ENCODE data around the gene IRAK3.
"Not testable (repeated sequence)": the region's sequence is repeated elsewhere in the genome, so short reads cannot be mapped to it uniquely, and the experiment has no call there.

IRAK3 gene

GRCh38 chr12:66258011-66258410, 69.0 kb downstream of the IRAK3 start:
- DNase-seq (ENCODE audit: low read depth in 3 of 3): no peak

- no peak for DNase-seq (ENCODE audit: low read depth in 3 of 3)
Observed at GRCh38 chr12:66262737-66263136, 73.7 kb downstream of the IRAK3 start.

GRCh38 chr12:66268562-66268961, 79.5 kb downstream of the IRAK3 start:
- DNase-seq (ENCODE audit: low read depth in 3 of 3): no peak

GRCh38 chr12:66269142-66269541, 80.1 kb downstream of the IRAK3 start:
- DNase-seq (ENCODE audit: low read depth in 3 of 3): no peak

- DNase-seq (ENCODE audit: low read depth in 3 of 3): no peak
Observed at GRCh38 chr12:66269757-66270383, 80.9 kb downstream of the IRAK3 start.

- DNase-seq (ENCODE audit: low read depth in 3 of 3): no peak
Observed at GRCh38 chr12:66270613-66271012, 81.6 kb downstream of the IRAK3 start.

GRCh38 chr12:66272650-66273049, 83.6 kb downstream of the IRAK3 start:
- DNase-seq (ENCODE audit: low read depth in 3 of 3): no peak

- DNase-seq (ENCODE audit: low read depth in 3 of 3): no peak
Observed at GRCh38 chr12:66273147-66273546, 84.1 kb downstream of the IRAK3 start.

GRCh38 chr12:66275040-66275439, 86.0 kb downstream of the IRAK3 start:
- no peak for DNase-seq (ENCODE audit: low read depth in 3 of 3)

GRCh38 chr12:66279123-66279712, 90.2 kb downstream of the IRAK3 start:
- no peak for DNase-seq (ENCODE audit: low read depth in 3 of 3)

- no peak for DNase-seq (ENCODE audit: low read depth in 3 of 3)
Observed at GRCh38 chr12:66280561-66280960, 91.5 kb downstream of the IRAK3 start.

- no peak for DNase-seq (ENCODE audit: low read depth in 3 of 3)
Observed at GRCh38 chr12:66282244-66282643, 93.2 kb downstream of the IRAK3 start.

- no peak for DNase-seq (ENCODE audit: low read depth in 3 of 3)
Observed at GRCh38 chr12:66287275-66287674, 98.3 kb downstream of the IRAK3 start.

- no peak for DNase-seq (ENCODE audit: low read depth in 3 of 3)
Observed at GRCh38 chr12:66288121-66288520, 99.1 kb downstream of the IRAK3 start.

- DNase-seq (ENCODE audit: low read depth in 3 of 3): no peak
Observed at GRCh38 chr12:66289485-66289884, 100.5 kb downstream of the IRAK3 start.

GRCh38 chr12:66290716-66291200, 101.7 kb downstream of the IRAK3 start:
- no peak for DNase-seq (ENCODE audit: low read depth in 3 of 3)

GRCh38 chr12:66296176-66296683, 107.2 kb downstream of the IRAK3 start:
- no peak for DNase-seq (ENCODE audit: low read depth in 3 of 3)

GRCh38 chr12:66297080-66297479, 108.1 kb downstream of the IRAK3 start:
- DNase-seq (ENCODE audit: low read depth in 3 of 3): no peak

GRCh38 chr12:66297923-66298322, 108.9 kb downstream of the IRAK3 start:
- DNase-seq (ENCODE audit: low read depth in 3 of 3): no peak

GRCh38 chr12:66301944-66302826, 113.2 kb downstream of the IRAK3 start, which contains the start of gene HELB:
Gene HELB, plus strand, starts transcription at chr12:66302493. Its CDS starts 111 bp downstream, at chr12:66302604.
- peak; percentile 95 to 99 (median 98) for DNase-seq (ENCODE audit: low read depth in 3 of 3)

- no peak for DNase-seq (ENCODE audit: low read depth in 3 of 3)
Observed at GRCh38 chr12:66302827-66303169, 113.8 kb downstream of the IRAK3 start.

- not testable (repeated sequence) for DNase-seq (ENCODE audit: low read depth in 3 of 3)
Observed at GRCh38 chr12:66303316-66303804, 114.3 kb downstream of the IRAK3 start.
